Measurements from ENCODE around the gene KIF21B.
A peak's percentile ranks its signal among the peaks of the same experiment; 100 is the strongest.

KIF21B gene

GRCh38 chr1:201048521-201048920 lies 25.0 kb upstream of the KIF21B start:
- DNase-seq, result no peak

GRCh38 chr1:201044119-201044518 lies 20.6 kb upstream of the KIF21B start:
- DNase-seq, result no peak

GRCh38 chr1:201042779-201043461 lies 19.4 kb upstream of the KIF21B start:
- peak; percentile 35 for DNase-seq

DNA sequence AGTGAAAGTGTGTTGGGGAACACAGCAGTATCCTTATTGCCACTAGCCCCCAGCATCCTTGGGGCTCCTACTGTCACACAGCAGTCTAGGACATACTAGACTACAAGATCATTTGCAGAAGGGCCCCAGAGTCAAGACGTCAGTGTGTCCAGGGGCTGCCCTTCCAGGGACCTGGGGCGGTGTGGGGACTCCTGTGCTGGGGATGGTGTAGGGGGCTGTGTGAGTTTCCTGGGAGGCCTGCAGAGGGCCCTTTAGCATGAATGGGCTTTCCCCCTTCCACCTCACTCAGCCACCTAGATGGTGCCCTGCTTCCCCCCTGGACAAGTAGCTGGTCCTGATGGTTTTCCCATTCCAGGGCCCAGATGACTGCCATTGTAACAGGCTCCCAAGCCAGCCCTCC lies 17.5 kb upstream of the KIF21B start:
- no peak for DNase-seq

DNA sequence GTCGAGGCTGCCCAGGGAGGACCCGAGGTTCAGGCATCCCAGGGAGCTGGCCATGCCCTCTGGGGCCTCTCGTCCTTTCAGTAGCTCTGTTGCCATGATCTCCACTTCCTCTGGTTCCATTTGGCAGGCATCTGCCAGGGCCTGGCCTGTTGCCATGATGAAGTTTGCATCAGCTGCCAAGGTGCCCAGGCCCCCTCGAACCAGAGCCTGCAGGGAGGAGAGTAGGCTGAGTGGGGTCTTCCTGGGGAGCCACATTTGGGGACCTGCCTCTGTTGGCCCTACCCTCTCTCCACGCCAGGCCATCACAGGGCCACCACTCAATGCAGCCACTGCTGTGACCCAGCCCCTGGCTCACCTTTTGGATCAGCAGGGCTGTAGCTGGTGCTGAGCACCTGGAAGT lies 16.4 kb upstream of the KIF21B start:
- no peak for DNase-seq

GRCh38 chr1:201039418-201039817 lies 15.9 kb upstream of the KIF21B start:
- DNase-seq, result no peak

DNA sequence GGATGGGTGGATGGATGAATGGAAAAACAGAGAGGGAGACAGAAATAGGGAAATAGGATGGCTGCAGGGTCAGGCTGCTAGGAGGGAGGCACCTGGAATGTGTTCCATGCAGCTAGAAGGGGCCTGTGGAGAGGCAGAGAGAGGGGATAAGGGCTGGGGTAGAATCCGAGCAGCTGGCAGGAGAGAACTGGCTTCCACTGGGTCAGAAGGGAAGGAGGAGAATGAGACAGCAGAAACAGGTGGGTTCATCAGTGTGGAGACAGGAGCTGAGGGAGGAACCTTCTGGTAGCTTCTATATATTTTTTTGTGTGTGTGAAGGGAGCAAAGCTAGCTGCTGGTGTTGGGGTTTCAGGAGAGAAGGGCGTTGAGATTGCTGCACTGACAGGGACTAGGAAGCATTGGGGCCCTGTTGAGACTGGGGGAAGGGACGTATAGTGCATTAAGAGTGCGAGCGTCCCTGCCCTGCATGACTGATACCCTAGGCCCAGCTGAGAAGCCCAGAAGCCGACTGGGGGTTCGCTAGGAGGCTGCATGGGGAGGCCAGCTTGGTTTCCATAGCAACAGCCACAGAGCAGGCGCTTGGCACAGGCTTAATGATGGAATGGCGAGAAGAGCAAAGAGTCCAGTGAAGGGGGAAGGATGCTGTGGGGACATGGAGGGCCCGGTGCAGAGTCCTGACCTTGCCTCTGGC lies 14.8 kb upstream of the KIF21B start:
- DNase-seq, result no peak

- no peak for DNase-seq
Observed at GRCh38 chr1:201036188-201036842, 12.8 kb upstream of the KIF21B start.

- DNase-seq, result no peak
Observed at GRCh38 chr1:201034671-201035070, 11.2 kb upstream of the KIF21B start.

DNA sequence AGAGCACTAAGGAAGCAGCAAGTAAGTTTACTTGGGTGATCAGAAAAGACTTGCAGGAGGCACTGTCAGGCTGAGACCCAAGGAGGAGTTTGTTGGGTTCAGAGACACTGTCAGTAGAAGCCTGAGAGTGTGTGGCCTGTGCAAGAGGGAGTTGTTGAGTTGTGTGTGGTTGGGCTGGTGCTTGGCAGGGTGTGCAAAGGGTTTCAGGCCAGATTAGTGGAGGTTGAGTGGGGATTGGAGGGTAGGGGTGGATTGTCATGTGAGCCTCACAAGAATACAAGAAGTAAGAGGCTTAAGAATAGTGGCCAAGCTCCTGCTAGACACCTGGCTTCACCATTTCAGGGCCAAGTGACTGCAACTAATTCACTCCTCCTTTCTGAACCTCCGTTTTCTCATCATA lies 8.9 kb upstream of the KIF21B start:
- no peak for DNase-seq

- no peak for DNase-seq
Observed at GRCh38 chr1:201028461-201028889, 5.0 kb upstream of the KIF21B start.

GRCh38 chr1:201026836-201027235 lies 3.3 kb upstream of the KIF21B start:
- DNase-seq, result no peak

- peak; percentile 22 for DNase-seq
Observed at GRCh38 chr1:201026234-201026633, 2.7 kb upstream of the KIF21B start.

- DNase-seq, result no peak
Observed at GRCh38 chr1:201025571-201026002, 2.1 kb upstream of the KIF21B start.

GRCh38 chr1:201024625-201024998 lies 1.1 kb upstream of the KIF21B start:
- DNase-seq, result no peak

DNA sequence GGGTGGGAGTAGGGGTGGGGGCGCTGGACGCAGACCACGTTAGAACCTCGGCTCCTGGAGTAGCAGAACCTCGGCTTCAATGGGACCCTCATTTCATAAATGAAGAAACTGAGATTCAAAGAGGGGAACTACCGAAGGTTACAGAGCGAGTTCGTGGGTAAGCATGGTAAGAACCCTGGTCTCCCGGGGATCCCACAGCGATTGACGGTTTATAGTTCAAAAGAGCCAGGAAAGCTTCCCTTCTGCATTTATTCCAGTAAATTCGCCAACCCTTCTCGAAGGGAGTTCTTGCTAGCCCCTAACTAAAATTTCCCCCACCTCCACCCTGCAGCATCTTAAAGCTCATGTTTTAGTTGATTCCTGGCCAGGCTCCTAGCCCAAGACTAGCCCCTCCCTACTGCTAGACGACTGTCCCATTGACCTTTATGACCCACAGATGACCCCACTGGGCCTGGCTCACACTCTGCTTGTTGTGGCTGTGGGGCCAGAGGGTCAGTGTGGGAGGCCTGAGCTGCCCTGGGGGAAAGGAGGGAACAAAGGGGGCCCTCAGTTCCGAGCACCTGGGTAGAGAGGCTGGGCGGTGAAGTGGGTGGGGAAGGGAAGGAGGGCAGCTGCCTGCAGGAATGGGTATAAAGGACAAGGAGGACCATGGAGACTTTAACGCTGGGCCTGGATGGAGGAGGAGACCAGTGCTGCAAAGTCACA lies 558 bp upstream of the KIF21B start:
- DNase-seq, result no peak

GRCh38 chr1:201022820-201023516 lies 546 bp downstream of the KIF21B start:
- DNase-seq, result no peak

GRCh38 chr1:201022493-201022819 lies 1.1 kb downstream of the KIF21B start:
- DNase-seq, result no peak

DNA sequence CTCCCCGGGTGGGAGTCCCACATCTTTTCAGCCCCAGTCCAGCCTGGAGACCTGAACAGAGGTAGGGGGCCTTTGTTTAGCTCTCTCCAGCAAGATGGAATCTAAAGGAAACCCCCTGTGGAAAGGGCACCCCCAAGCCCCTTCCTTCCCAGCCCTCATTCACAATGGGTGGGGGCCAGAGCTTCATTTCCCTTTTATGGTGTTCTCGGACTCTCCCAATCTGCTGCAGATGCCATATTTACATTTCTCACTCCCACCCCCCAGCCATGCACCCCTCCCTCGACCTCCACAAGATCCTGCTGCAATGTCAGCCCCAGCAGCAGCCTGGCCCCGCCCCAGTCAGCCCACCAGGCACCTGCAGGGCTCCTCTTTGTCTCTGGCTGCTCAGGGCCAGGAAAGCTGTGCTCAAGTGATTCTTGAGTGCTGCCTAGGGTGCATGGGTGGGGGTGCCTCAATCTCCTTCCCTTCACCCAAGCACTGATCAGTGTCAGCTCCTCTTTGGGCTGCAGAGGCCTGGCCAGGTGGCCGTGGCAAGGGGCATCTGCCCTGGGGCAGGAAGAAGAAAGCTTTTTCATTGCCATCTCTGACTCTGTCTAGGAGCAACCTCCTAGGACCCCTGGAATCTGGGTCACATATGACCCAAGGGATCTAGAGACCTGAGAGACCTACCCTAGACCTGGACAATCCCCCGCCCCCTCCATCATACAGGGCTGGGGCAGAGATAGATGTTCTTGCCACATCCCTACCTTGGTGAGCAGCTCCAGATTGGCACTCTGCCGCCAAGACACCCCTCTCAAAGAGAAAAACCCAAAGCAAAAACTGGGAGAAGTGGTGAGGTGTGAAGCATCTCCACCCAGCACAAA lies 1.7 kb downstream of the KIF21B start:
- no peak for DNase-seq

- peak; percentile 27 for DNase-seq
Observed at GRCh38 chr1:201020721-201021629, 2.5 kb downstream of the KIF21B start.

- DNase-seq, result no peak
Observed at GRCh38 chr1:201020040-201020591, 3.4 kb downstream of the KIF21B start.
